Sigmoid colon (tissue), 7 donors: ENCODE data around the gene DDIT3. TPM values are rescaled to one million over a fixed set of nuclear protein-coding genes. Genes with fewer than 3 reads are reported as not detected.

Experiments used
- DNase-seq: peaks from one replicate; pipeline ENCODE4 v3.0.0-alpha.2; 2019
- H3K27ac ChIP-seq, 4 donors: fragments of 200-600 bp; sonication (generic); one replicate each; pipeline ENCODE4 v1.5.1; 2016 to 2019; ENCODE audit warnings: mild to moderate bottlenecking in 1 of 4
- H3K27me3 ChIP-seq, 3 donors: fragments of 200-600 bp; sonication (generic); one replicate each; pipeline ENCODE4 v1.5.1; 2019; ENCODE audit warnings: mild to moderate bottlenecking in 1 of 3
- H3K36me3 ChIP-seq, 4 donors: fragments of 200-600 bp; sonication (generic); one replicate each; pipeline ENCODE4 v1.5.1; 2016 to 2019
- H3K4me1 ChIP-seq, 4 donors: fragments of 200-600 bp; sonication (generic); one replicate each; pipeline ENCODE4 v1.5.1; 2017 to 2019
- H3K4me3 ChIP-seq, 4 donors: fragments of 200-600 bp; sonication (generic); one replicate each; pipeline ENCODE4 v1.5.1; 2017 to 2019; ENCODE audit warnings: mild to moderate bottlenecking in 2 of 4, moderate library complexity in 1 of 4
- H3K9me3 ChIP-seq, 4 donors: fragments of 200-600 bp in 3 of 4; sonication (generic) in 3 of 4; one replicate each; pipeline versions ENCODE4 v1.5.1 to v1.6.1; 2013 to 2019
- EP300 ChIP-seq, 4 donors: sonication (generic); formaldehyde crosslinking; IDR thresholded peaks; one replicate each; pipeline ENCODE4 v1.6.1; 2017; ENCODE audit warnings: antibody characterized with exemption in 4 of 4
- POLR2A ChIP-seq, 2 donors: fragments of 450-650 bp; IDR thresholded peaks; one replicate each; pipeline ENCODE4 v1.6.1; 2016; ENCODE audit warnings: antibody characterized with exemption in 2 of 2, mild to moderate bottlenecking in 2 of 2, moderate library complexity in 2 of 2
- POLR2AphosphoS5 ChIP-seq, 4 donors: sonication (generic); formaldehyde crosslinking; IDR thresholded peaks; one replicate each; pipeline ENCODE4 v1.6.1; 2017; ENCODE audit warnings: antibody characterized with exemption in 4 of 4
- WGBS, 2 donors: extraction: QIAGEN DNeasy Blood & Tissue Kit; methylation state at CpG; one replicate each; pipeline ENCODE4 v1.1.7; 2013; 5-methylcytosine and 5-hydroxymethylcytosine counted together
- intact Hi-C: fragments of 100-400 bp; cut with DNase I; formaldehyde crosslinking; loops from one replicate; pipeline ENCODE4 v1.15.1; 2023
- polyA plus RNA-seq, 3 donors: library from polyadenylated mRNA; stranded (reverse); fragments of 200-250 nt; gene quantifications; one replicate each; pipeline ENCODE4 v1.2.3, GENCODE V29; 2013
- total RNA-seq, 4 donors: library from RNA; depleted of rRNA; stranded (reverse); fragments of >200 nt; gene quantifications; one replicate each; pipeline ENCODE4 v1.1.0, GENCODE V29; 2016
- TF ChIP-seq, protein P1 (sequence below), 4 experiments: fragments of 450-650 bp in 3 of 4; fragments of 200-600 bp in 1 of 4; IDR thresholded peaks; one replicate each; pipeline ENCODE4 v1.5.1; 2016 to 2019; ENCODE audit warnings: antibody characterized with exemption in 4 of 4, mild to moderate bottlenecking in 3 of 4, moderate library complexity in 2 of 4
- donor health status: healthy with polysubstance abuse.
- donor health status: Bipolar disorder and iron deficiency.
- donor health status: healthy.

The DDIT3 gene
- total and polyA plus RNA-seq, 7 donors, result 30.7 to 52.9 (median 43.3) TPM

DNA sequence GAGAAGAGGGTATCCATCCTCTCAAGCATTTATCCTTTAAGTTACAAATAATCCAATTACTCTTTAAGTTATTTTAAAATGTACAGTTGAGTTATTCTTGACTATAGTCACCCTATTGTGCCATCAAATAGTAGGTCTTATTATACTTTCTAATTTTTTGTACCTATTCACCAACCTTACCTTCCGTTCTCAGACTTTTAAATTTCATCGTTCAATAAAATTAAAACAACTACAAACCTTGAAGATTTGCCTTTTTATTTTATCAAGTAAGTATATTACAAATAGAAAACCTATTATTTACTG, 27.6 kb upstream of the DDIT3 start:
- no peak for DNase-seq
- TF ChIP-seq POLR2A (IDR thresholded peaks at IDR 0.05), result no peak
- no peak for TF ChIP-seq POLR2AphosphoS5 (IDR thresholded peaks at IDR 0.05)
- TF ChIP-seq EP300 (IDR thresholded peaks at IDR 0.05), result no peak
- TF ChIP-seq, protein P1, sequence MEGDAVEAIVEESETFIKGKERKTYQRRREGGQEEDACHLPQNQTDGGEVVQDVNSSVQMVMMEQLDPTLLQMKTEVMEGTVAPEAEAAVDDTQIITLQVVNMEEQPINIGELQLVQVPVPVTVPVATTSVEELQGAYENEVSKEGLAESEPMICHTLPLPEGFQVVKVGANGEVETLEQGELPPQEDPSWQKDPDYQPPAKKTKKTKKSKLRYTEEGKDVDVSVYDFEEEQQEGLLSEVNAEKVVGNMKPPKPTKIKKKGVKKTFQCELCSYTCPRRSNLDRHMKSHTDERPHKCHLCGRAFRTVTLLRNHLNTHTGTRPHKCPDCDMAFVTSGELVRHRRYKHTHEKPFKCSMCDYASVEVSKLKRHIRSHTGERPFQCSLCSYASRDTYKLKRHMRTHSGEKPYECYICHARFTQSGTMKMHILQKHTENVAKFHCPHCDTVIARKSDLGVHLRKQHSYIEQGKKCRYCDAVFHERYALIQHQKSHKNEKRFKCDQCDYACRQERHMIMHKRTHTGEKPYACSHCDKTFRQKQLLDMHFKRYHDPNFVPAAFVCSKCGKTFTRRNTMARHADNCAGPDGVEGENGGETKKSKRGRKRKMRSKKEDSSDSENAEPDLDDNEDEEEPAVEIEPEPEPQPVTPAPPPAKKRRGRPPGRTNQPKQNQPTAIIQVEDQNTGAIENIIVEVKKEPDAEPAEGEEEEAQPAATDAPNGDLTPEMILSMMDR (IDR thresholded peaks at IDR 0.05), result no peak
- 95 to 96% methylated on average over 2 of the region's 2 CpGs for WGBS, 2 donors
- intact Hi-C loops, result loop anchor here (5.0 kb wide), 1 partner anchor 59 kb away; no protein-coding TSS in a partner anchor
- H3K27me3 ChIP-seq, result peaks cover 5 to 23% (median 22%) of the 10 kb centered on the region in 3 donors
- H3K4me3 ChIP-seq, result no peak overlapping the region
- H3K4me1 ChIP-seq, result peaks cover 0 to 41% (median 32%) of the 10 kb centered on the region in 4 donors
- H3K27ac ChIP-seq, result no peak overlapping the region
- no peaks in the 10 kb centered on the region for H3K9me3 ChIP-seq
- no peaks in the 10 kb centered on the region for H3K36me3 ChIP-seq

DNA sequence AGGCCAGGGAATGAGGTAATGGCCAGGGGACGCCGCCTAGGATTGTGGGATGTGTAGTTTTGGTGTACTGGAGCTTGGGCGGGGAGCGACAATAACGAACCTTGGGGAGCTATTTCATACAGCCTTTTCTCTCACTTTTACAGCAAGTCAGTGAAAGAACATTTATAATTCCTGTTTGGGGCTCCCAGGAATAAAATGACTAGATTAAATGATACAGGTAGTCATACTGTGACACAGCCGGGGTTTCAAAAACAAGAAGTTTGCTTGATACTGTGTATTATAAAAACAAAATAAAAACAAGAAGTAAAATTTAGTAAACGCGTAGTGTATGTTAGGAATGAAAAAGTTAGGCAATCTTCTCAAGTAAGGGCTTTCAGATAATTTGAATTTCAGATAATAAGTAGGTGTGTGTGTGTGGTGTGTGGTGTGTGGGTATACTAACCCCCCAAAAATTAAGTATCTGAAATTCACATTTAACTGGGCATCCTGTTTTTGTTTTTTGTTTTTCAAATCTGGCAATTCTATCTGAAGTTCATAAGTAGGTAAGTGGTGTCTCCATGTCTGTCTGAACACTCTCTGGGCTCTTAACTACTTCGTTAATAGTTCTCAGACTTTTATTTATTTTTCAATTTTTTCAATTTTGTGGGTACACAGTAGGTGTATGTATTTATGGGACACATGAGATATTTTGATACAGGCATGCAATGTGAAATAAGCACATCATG, 27.1 kb upstream of the DDIT3 start:
- intact Hi-C loops, result loop anchor here (2.0 to 5.0 kb wide), 4 partner anchors 27 to 145 kb away; partner anchors contain the start of gene DDIT3

DNA sequence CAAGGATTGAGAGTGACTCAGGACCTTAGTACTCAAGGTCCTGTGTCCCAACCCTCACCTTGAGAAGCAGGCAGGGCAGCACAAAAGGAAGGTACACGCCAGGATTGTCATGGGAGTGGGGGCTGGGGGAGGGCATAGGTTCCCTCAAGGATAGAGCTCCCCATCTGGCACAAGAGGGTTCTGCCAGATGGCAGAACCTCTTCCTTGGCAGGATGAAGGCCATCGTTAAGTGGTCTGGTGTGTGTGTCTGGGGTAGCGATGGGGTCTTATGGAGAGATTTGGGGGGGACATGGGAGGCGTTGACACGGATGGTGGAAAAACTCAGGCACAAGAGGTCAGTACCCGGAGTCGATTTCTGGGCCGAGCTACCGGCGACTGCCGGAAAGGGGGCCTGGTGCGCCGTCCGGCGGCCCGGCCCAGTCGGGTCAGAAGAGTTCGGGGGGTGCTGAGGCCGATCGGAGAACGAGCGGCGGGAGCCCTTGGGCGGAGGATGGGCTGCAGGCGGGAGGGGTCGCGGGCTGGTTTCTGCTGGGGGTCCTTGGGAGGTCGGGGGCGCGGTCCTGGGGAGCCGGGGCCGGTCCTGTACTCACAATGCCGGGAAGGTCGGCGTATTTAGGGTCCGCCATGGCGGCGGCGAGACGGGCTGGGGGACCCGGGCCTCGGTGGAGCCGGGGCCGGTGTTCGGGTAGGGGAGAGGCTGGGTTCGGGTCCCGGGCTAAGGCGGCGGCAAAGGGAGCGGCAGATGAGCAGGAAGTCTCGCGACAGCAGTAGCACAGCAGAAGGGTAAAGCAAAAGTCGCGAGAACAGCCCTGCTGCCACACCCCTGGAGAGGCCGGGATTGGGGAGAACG, 26.3 kb upstream of the DDIT3 start, which contains the start of gene DCTN2:
TSS of gene DCTN2 (minus strand) at position 755 of the 850 bp plus-strand sequence. CDS start at position 626, 129 bp downstream.
- peak within 1 kb of the TSS; percentile 88 to 99 (median 98) for H3K4me3 ChIP-seq
- H3K4me1 ChIP-seq, result peaks cover 0 to 41% (median 32%) of the 10 kb centered on the region in 4 donors
- DNase-seq, result peak; percentile 99
- 1% methylated on average over 56 of the region's 56 CpGs for WGBS, 2 donors
- H3K36me3 ChIP-seq, result peaks cover 0 to 8% (median 3%) of the 10 kb centered on the region in 4 donors
- intact Hi-C loops, result loop anchor here (2.0 to 5.0 kb wide), 4 partner anchors 26 to 146 kb away; partner anchors contain the start of gene DDIT3
- H3K27me3 ChIP-seq, result peaks cover 5 to 23% (median 22%) of the 10 kb centered on the region in 3 donors
- H3K27ac ChIP-seq, result peak within 1 kb of the TSS; percentile 92 to 97 (median 96)
- no peaks in the 10 kb centered on the region for H3K9me3 ChIP-seq
- peak; percentile 43 to 72 (median 62) for TF ChIP-seq POLR2AphosphoS5 (IDR thresholded peaks at IDR 0.05)
- no peak for TF ChIP-seq POLR2A (IDR thresholded peaks at IDR 0.05)

More for the DNA sequence above, 27.1 kb upstream of the DDIT3 start:
- no peaks in the 10 kb centered on the region for H3K9me3 ChIP-seq
- 18 to 19% methylated on average over 9 of the region's 9 CpGs for WGBS, 2 donors
- no peak for DNase-seq
- peaks cover 0 to under 1% (median 0%) of the 10 kb centered on the region in 4 donors for H3K36me3 ChIP-seq
- peaks cover 5 to 23% (median 22%) of the 10 kb centered on the region in 3 donors for H3K27me3 ChIP-seq
- H3K4me3 ChIP-seq, result peak overlapping the region in 3 of 4 donors; percentile 88 to 99 (median 96)
- TF ChIP-seq POLR2AphosphoS5 (IDR thresholded peaks at IDR 0.05), result no peak
- TF ChIP-seq POLR2A (IDR thresholded peaks at IDR 0.05), result no peak
- TF ChIP-seq, protein P1 (IDR thresholded peaks at IDR 0.05), result no peak
- TF ChIP-seq EP300 (IDR thresholded peaks at IDR 0.05), result no peak
- peaks cover 0 to 41% (median 32%) of the 10 kb centered on the region in 4 donors for H3K4me1 ChIP-seq
- H3K27ac ChIP-seq, result peak overlapping the region; percentile 92 to 97 (median 96)

DNA sequence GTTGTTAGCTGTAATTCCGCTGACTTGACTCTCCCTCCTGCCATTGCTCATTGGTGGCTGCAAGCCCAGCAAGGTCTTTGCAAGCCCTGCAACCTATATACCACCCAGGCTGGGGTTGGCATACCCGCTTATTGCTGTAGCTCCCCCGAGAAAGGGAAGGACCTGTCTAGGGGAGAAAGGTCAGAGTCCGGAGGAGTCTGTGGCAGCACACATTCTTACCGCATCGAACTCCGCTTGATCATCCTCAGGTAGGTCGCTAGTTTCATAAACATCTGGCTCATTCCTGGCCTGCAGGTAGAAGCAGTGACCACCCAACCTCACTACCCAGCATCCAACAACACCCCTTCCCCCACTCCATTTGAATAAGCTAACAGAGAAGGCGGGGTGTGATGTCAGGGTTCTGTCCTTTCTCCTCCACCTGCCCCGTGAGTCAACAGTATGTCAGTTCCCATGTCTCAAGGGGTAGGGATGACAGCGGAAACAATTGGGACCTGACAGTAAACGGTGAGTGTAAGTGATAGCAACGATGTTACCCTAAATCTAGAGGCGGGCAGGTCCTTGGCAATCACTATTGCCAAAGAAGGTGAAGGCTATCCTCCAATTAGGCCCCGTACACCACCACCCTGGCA, 25.6 kb upstream of the DDIT3 start:
- Histone ChIP-seq H3K4me1 (peaks cover 0 to 48% (median 34%) of the 10 kb centered on the region in 4 donors), H3K27ac (peak overlapping the region; percentile 92 to 97 (median 96)), H3K27me3 (peaks cover 5 to 22% (median 22%) of the 10 kb centered on the region in 3 donors), H3K36me3 (peaks cover 0 to 15% (median 3%) of the 10 kb centered on the region in 4 donors), H3K4me3 (peak overlapping the region; percentile 88 to 99 (median 98)), H3K9me3 (no peaks in the 10 kb centered on the region)
- WGBS, 2 donors, result 55 to 70% methylated on average over 15 of the region's 15 CpGs
- TF ChIP-seq POLR2A (IDR thresholded peaks at IDR 0.05) (no peak), EP300 (IDR thresholded peaks at IDR 0.05) (no peak), POLR2AphosphoS5 (IDR thresholded peaks at IDR 0.05) (no peak)
- TF ChIP-seq, protein P1 (IDR thresholded peaks at IDR 0.05), result no peak
- intact Hi-C loops, result loop anchor here (2.0 to 5.0 kb wide), 4 partner anchors 25 to 147 kb away; partner anchors contain the start of gene DDIT3
- no peak for DNase-seq
